Endodermal cell (in vitro differentiated cells): ENCODE results near the gene SEZ6L. TPM values are rescaled to one million over a fixed set of nuclear protein-coding genes. Genes with fewer than 3 reads are reported as not detected.

ENCODE experiments used
- DNase-seq: peaks from one replicate; pipeline ENCODE4 v3.0.0-alpha.2; 2017
- H3K27ac ChIP-seq: 2 replicates; pipeline ENCODE4 v1.5.1; 2013; ENCODE audit warnings: mild to moderate bottlenecking, low read depth, low read length, moderate library complexity
- H3K27me3 ChIP-seq: 2 replicates; pipeline ENCODE4 v1.6.1; 2013; ENCODE audit warnings: mild to moderate bottlenecking, low read length, moderate library complexity; ENCODE audit not compliant: insufficient read depth, control insufficient read depth, poor library complexity, severe bottlenecking
- H3K36me3 ChIP-seq: 2 replicates; pipeline ENCODE4 v1.7.0; 2013; ENCODE audit warnings: mild to moderate bottlenecking, low read length, moderate library complexity; ENCODE audit not compliant: control insufficient read depth, insufficient read depth
- H3K4me1 ChIP-seq: one replicate; pipeline ENCODE4 v1.7.0; 2013; ENCODE audit warnings: low read length; ENCODE audit not compliant: control insufficient read depth, insufficient read depth
- H3K4me3 ChIP-seq: 2 replicates; pipeline ENCODE4 v1.5.1; 2013; ENCODE audit warnings: mild to moderate bottlenecking, low read length, moderate library complexity
- H3K9ac ChIP-seq: 2 replicates; pipeline ENCODE4 v1.6.1; 2013; ENCODE audit warnings: mild to moderate bottlenecking, low read length, moderate library complexity; ENCODE audit not compliant: poor library complexity, severe bottlenecking; ENCODE audit errors: extremely low read depth
- H3K9me3 ChIP-seq: 2 replicates; pipeline ENCODE4 v1.6.1; 2013; ENCODE audit warnings: mild to moderate bottlenecking, low read length, moderate library complexity; ENCODE audit not compliant: control insufficient read depth
- H3K27ac Mint-ChIP-seq: 2 replicates; pipeline ENCODE4 v1.8.0; 2020; ENCODE audit warnings: mixed read lengths
- H3K27me3 Mint-ChIP-seq: 2 replicates; pipeline ENCODE4 v1.8.0; 2021; ENCODE audit warnings: mild to moderate bottlenecking, mixed read lengths; ENCODE audit not compliant: insufficient read depth
- H3K36me3 Mint-ChIP-seq: 2 replicates; pipeline ENCODE4 v1.8.0; 2020; ENCODE audit warnings: low read depth, mixed read lengths
- H3K4me1 Mint-ChIP-seq: 2 replicates; pipeline ENCODE4 v1.8.0; 2020; ENCODE audit warnings: mixed read lengths
- H3K4me3 Mint-ChIP-seq: 2 replicates; pipeline ENCODE4 v1.8.0; 2020; ENCODE audit warnings: mild to moderate bottlenecking, moderate library complexity, mixed read lengths
- H3K9me3 Mint-ChIP-seq: 2 replicates; pipeline ENCODE4 v1.8.0; 2020; ENCODE audit warnings: mild to moderate bottlenecking, mixed read lengths
- WGBS, 2 experiments: methylation state at CpG; one replicate each; pipeline versions ENCODE4 v1.1.5 to v1.1.7; 2013; ENCODE audit warnings: missing lambda C conversion rate in 2 of 2, mixed read lengths in 1 of 2; ENCODE audit not compliant: insufficient coverage in 1 of 2, insufficient read length in 1 of 2; 5-methylcytosine and 5-hydroxymethylcytosine counted together
- total RNA-seq, 2 donors: library from RNA; stranded (reverse); fragmentation: NEBNext Ultra II Directional in 1 of 2; extraction: Animal tissue kit (Norgen Biotek cat#: 25700) in 1 of 2; gene quantifications; 2 replicates in 1 of 2; 3 replicates in 1 of 2; pipeline ENCODE4 v1.2.1, GENCODE V29; 2021
- TF ChIP-seq, protein P1 (sequence below): fragments of 200-600 bp; sonication (generic); conservative IDR thresholded peaks from 2 replicates; pipeline ENCODE4 v1.5.0; 2021; ENCODE audit warnings: antibody characterized with exemption, mild to moderate bottlenecking

Gene SEZ6L
- total RNA-seq, 2 donors from 2014 or later = 32.1 to 39.4 TPM

DNA sequence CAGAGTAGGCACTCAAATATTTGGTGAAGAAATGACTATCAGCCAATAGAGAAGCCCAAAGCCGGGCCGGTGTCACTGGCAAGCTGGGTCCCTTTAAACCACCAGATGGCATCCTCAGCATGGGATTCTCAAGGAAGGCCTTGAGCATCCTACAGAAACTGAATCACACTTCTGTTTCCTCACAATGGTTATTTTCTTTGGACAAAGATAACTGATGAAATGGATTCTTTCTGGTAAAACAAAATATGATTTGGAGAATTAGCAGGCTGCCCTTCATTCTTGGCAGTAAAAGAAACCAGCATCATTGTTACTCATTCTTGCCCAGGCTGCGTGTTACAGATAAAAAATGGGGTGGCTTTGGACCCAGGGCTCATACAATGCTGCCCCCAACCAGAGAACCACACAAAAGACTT is 229.5 kb downstream of the SEZ6L start:
- 39 to 47% methylated on average over 3 of the region's 3 CpGs for WGBS, 2 experiments
- Mint-ChIP-seq H3K36me3 (no peaks in the 10 kb centered on the region), H3K4me3 (no peak overlapping the region), H3K27me3 (peaks cover 3% of the 10 kb centered on the region), H3K9me3 (no peaks in the 10 kb centered on the region), H3K27ac (no peak overlapping the region), H3K4me1 (peaks cover 11% of the 10 kb centered on the region)
- H3K36me3 ChIP-seq = no peaks in the 10 kb centered on the region
- TF ChIP-seq, protein P1, sequence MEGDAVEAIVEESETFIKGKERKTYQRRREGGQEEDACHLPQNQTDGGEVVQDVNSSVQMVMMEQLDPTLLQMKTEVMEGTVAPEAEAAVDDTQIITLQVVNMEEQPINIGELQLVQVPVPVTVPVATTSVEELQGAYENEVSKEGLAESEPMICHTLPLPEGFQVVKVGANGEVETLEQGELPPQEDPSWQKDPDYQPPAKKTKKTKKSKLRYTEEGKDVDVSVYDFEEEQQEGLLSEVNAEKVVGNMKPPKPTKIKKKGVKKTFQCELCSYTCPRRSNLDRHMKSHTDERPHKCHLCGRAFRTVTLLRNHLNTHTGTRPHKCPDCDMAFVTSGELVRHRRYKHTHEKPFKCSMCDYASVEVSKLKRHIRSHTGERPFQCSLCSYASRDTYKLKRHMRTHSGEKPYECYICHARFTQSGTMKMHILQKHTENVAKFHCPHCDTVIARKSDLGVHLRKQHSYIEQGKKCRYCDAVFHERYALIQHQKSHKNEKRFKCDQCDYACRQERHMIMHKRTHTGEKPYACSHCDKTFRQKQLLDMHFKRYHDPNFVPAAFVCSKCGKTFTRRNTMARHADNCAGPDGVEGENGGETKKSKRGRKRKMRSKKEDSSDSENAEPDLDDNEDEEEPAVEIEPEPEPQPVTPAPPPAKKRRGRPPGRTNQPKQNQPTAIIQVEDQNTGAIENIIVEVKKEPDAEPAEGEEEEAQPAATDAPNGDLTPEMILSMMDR = peak; percentile 89
- H3K9me3 ChIP-seq = no peaks in the 10 kb centered on the region
- H3K4me3 ChIP-seq = no peak overlapping the region
- H3K9ac ChIP-seq = no peak overlapping the region
- H3K27me3 ChIP-seq = no peaks in the 10 kb centered on the region
- DNase-seq = peak; percentile 88
- no peaks in the 10 kb centered on the region for H3K4me1 ChIP-seq
- H3K27ac ChIP-seq = no peak overlapping the region

DNA sequence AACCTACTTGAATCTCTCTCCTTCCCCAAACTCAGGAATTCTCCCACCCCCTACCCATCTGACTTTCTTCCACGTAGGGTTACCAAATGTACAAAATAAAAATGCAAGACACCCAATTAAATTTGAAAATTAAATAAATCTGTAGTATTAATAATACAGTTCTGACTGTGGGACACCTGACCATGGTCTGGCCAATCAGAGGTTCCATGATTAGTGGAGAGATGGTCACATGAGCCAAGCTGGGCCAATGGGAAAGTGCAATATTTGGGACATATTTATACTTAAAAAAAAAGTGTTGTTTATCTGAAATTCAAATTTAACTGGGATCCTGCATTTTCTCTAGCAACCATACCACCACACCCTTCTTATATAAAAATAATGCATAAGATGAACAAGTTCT is 230.0 kb downstream of the SEZ6L start:
- TF ChIP-seq, protein P1 = no peak
- Histone ChIP-seq H3K36me3 (no peaks in the 10 kb centered on the region), H3K4me3 (no peak overlapping the region), H3K27ac (no peak overlapping the region), H3K9ac (no peak overlapping the region), H3K9me3 (no peaks in the 10 kb centered on the region), H3K27me3 (no peaks in the 10 kb centered on the region), H3K4me1 (no peaks in the 10 kb centered on the region)
- no peaks in the 10 kb centered on the region for H3K36me3 Mint-ChIP-seq
- no peaks in the 10 kb centered on the region for H3K9me3 Mint-ChIP-seq
- WGBS, 2 experiments = 60% methylated on average over 1 of the region's 1 CpG; no CpG with 5 or more reads in 1 of the 2 experiments
- H3K27me3 Mint-ChIP-seq = peaks cover 3% of the 10 kb centered on the region
- H3K27ac Mint-ChIP-seq = no peak overlapping the region
- no peak for DNase-seq
- no peak overlapping the region for H3K4me3 Mint-ChIP-seq
- H3K4me1 Mint-ChIP-seq = peaks cover 12% of the 10 kb centered on the region

DNA sequence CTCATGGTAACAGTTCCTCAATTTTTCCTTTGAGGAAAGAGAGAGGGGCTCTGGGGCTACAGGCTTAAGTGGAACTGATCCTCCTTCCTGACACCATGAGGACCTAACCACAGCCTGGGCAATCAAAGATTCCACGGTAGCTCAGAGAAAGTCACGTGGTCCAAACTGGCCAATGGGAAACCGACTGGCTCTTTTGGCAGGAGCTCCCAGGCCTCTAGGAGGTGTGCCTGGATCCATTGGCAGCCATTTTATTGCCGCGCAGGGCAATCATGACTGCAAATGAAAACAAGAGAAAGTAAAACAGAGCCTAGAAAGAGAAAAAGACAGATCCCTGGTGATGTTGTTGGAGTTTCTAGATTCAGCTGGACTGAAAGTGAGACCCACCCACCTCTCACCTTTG is 232.5 kb downstream of the SEZ6L start:
- no peak overlapping the region for H3K9ac ChIP-seq
- no peaks in the 10 kb centered on the region for H3K9me3 Mint-ChIP-seq
- H3K4me1 Mint-ChIP-seq = peaks cover 22% of the 10 kb centered on the region
- WGBS, 2 experiments = 95% methylated on average over 3 to 5 of the region's 5 CpGs
- no peak overlapping the region for H3K4me3 Mint-ChIP-seq
- no peaks in the 10 kb centered on the region for H3K9me3 ChIP-seq
- no peak overlapping the region for H3K27ac ChIP-seq
- no peaks in the 10 kb centered on the region for H3K36me3 Mint-ChIP-seq
- H3K4me1 ChIP-seq = peaks cover 10% of the 10 kb centered on the region
- H3K27ac Mint-ChIP-seq = no peak overlapping the region
- no peaks in the 10 kb centered on the region for H3K27me3 ChIP-seq
- H3K36me3 ChIP-seq = no peaks in the 10 kb centered on the region
- peaks cover 3% of the 10 kb centered on the region for H3K27me3 Mint-ChIP-seq
- peak; percentile 59 for DNase-seq
- no peak overlapping the region for H3K4me3 ChIP-seq
- TF ChIP-seq, protein P1 = no peak
